DLD1 (cell line): ENCODE data around the gene MARK4.
"Not testable (repeated sequence)": the region's sequence is repeated elsewhere in the genome, so short reads cannot be mapped to it uniquely, and the experiment has no call there.

ENCODE experiments used
- in situ Hi-C: cut with HindIII; loops from 2 replicates; pipeline ENCODE4 v1.10.0; 2017; ENCODE audit warnings: low sequenced_read_pairs

Gene MARK4

GRCh38 chr19:45304141-45304926, 53.3 kb downstream of the MARK4 start:
- in situ Hi-C loops: no loop called here

- in situ Hi-C loops: no loop called here
Observed at GRCh38 chr19:45305007-45305406, 53.9 kb downstream of the MARK4 start.

GRCh38 chr19:45305421-45305820, 54.4 kb downstream of the MARK4 start:
- in situ Hi-C loops: no loop called here

GRCh38 chr19:45306040-45306439, 55.0 kb downstream of the MARK4 start:
- in situ Hi-C loops: no loop called here

GRCh38 chr19:45306518-45307027, 55.5 kb downstream of the MARK4 start:
- in situ Hi-C loops: no loop called here

- in situ Hi-C loops: no loop called here
Observed at GRCh38 chr19:45307361-45307760, 56.3 kb downstream of the MARK4 start.

GRCh38 chr19:45309322-45309721, 58.3 kb downstream of the MARK4 start:
- in situ Hi-C loops: not testable (repeated sequence)

GRCh38 chr19:45311621-45312020, 60.5 kb downstream of the MARK4 start:
- in situ Hi-C loops: no loop called here

- in situ Hi-C loops: not testable (repeated sequence)
Observed at GRCh38 chr19:45312285-45312684, 61.2 kb downstream of the MARK4 start.

- in situ Hi-C loops: no loop called here
Observed at GRCh38 chr19:45314708-45315245, 63.7 kb downstream of the MARK4 start.

GRCh38 chr19:45315304-45315703, 64.2 kb downstream of the MARK4 start:
- in situ Hi-C loops: no loop called here

GRCh38 chr19:45320997-45321775, 70.1 kb downstream of the MARK4 start:
- in situ Hi-C loops: no loop called here

GRCh38 chr19:45321848-45322247, 70.8 kb downstream of the MARK4 start:
- in situ Hi-C loops: no loop called here

GRCh38 chr19:45322311-45322710, 71.2 kb downstream of the MARK4 start:
- in situ Hi-C loops: no loop called here

GRCh38 chr19:45322744-45323281, 71.7 kb downstream of the MARK4 start, which contains the start of gene CKM:
CKM (minus strand) TSS chr19:45322875; CDS start chr19:45319713, 3,162 bp downstream.
- in situ Hi-C loops: no loop called here

GRCh38 chr19:45323671-45324081, 72.6 kb downstream of the MARK4 start:
- in situ Hi-C loops: no loop called here

- in situ Hi-C loops: no loop called here
Observed at GRCh38 chr19:45324349-45324907, 73.4 kb downstream of the MARK4 start.

GRCh38 chr19:45327404-45328143, 76.5 kb downstream of the MARK4 start:
- in situ Hi-C loops: no loop called here

- in situ Hi-C loops: no loop called here
Observed at GRCh38 chr19:45331411-45331810, 80.3 kb downstream of the MARK4 start.

- in situ Hi-C loops: no loop called here
Observed at GRCh38 chr19:45333609-45334303, 82.7 kb downstream of the MARK4 start.
